A549 treated with AZD9567 at 1 μM for 4 hours (cell line): ENCODE data around the gene ACADS. TPM values are rescaled to one million over a fixed set of nuclear protein-coding genes. Genes with fewer than 3 reads are reported as not detected.

Experiments used
- total RNA-seq: library from RNA; stranded (reverse); fragments of 200-300 nt; extraction: Qiagen RNA extraction; gene quantifications from 5 replicates; pipeline ENCODE4 v1.2.3, GENCODE V29; 2022; ENCODE audit not compliant: insufficient read depth

The ACADS gene, protein sequence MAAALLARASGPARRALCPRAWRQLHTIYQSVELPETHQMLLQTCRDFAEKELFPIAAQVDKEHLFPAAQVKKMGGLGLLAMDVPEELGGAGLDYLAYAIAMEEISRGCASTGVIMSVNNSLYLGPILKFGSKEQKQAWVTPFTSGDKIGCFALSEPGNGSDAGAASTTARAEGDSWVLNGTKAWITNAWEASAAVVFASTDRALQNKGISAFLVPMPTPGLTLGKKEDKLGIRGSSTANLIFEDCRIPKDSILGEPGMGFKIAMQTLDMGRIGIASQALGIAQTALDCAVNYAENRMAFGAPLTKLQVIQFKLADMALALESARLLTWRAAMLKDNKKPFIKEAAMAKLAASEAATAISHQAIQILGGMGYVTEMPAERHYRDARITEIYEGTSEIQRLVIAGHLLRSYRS
- 8.4 to 12.4 TPM (median 11.6 TPM) in 5 replicates for total RNA-seq

DNA sequence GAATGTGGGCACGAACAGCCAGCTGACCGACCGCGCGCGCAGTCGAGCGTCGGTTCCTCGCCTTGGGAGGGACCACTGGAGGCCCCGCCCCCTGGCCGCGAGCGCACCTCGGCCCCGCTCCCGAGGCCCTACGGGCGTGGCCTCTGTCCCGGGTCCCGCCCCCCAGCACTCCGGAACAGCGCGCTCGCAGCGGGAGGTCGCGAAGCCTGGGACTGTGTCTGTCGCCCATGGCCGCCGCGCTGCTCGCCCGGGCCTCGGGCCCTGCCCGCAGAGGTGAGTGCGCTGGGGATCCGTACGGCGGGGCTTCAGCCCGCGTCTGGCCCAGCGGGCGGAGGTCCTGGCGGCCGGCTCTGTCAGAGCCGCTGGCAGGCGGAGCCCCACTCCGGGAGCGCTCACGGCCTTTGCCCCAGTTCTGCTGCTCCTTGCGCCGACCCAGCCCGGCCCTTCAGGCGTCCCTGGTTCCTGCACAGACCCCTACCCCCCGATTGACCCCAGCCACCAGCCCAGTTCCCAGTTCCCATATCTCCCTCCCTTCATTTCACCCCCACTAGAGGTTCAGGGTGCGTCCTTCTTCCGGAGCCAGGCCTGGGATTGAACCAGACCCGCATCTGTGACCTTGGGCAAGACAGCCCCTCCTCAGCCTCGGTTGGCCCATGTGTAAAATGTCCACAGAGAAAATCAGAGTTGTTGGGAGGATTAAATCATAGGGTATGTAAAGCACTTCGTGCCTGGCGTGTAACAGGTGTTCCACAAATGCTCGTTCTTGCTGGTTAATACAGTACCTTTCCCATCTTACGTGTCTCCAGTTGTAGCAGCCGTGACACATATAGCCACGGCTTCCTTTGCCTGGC is at the start of gene ACADS:
Gene ACADS, plus strand, starts transcription at position 168 of the 851 bp plus-strand sequence. Its CDS starts 60 bp downstream, at position 228.

DNA sequence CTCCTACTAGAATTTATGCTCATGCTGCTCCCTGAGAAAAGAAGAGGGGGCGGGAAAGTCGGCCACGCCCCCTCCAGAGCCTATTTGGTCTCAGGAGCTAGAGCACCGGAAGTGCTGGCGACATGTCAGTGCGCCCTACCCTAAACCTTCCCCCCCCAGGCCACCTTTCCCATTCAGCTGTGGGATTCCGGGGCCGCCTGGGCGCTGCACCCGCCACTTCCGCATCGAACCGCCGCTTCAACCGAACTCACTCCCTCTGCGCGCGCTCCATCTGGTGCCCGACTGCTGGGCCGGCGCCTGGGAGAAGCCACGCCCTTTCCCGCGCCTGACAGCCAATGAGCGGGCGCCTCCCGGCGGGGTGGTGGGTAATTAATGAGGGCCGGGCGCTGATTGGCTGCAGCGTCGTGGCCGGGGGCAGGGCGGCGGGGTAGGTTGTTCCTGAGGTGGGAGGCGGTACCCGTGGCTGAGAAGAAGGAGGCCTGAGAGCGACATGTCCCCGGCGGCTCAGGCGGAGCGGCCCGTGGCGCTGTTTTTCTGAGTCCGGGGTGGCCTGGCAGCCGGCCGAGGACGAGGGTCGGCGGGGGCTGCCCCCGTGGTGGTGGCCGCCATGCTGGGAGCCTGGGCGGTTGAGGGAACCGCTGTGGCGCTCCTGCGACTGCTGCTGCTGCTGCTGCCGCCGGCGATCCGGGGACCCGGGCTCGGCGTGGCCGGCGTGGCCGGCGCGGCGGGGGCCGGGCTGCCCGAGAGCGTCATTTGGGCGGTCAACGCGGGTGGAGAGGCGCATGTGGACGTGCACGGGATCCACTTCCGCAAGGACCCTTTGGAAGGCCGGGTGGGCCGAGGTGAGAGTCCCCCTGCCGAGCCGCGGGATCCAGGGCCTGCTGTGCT is 38.7 kb upstream of the ACADS start, which contains the start of gene MLEC:
Gene MLEC, plus strand, starts transcription at position 460 of the 888 bp plus-strand sequence. Its CDS starts 148 bp downstream, at position 608.

DNA sequence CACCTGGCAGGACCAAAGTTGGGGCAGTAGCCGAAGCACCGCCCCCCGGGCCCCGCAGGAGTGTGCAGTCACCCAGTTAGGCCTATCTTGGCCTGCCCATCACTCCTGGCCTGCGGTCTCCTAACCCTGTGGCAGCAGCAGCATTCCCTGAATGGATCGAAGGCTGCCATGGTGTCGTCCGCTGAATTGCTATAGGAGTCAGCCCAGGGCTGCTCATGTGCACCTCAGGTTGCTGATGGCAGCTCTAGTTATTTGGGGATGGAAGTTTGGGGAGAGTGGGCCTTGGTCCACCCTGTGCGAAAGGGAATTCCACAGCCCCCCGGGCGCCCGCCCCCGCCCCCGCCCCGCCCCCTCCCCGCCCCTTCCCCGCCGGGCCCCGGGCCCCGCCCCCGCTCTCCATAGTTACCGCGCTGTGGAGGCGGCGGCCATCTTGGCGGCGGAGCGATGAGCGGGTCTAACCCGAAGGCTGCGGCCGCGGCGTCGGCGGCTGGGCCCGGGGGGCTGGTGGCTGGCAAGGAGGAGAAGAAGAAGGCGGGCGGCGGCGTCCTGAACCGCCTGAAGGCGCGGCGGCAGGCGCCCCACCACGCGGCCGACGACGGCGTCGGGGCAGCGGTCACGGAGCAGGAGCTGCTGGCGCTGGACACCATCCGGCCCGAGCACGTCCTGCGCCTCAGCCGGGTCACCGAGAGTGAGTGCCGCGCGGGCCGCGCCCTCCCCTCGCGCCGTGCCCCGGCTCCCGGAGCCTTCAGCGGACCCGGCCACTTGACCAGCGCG is 15.4 kb upstream of the ACADS start, which contains the start of gene UNC119B:
Gene UNC119B, plus strand, starts transcription at position 428 of the 774 bp plus-strand sequence. Its CDS starts 17 bp downstream, at position 445.

Other genes with a start within 250 kb of the ACADS start
- gene DYNLL1, start 229.7 kb upstream of the ACADS start, total RNA-seq = 639 to 706 TPM (median 667 TPM) in 5 replicates
- 25.7 to 35.3 TPM (median 27.4 TPM) in 5 replicates for gene COQ5, start 196.7 kb upstream of the ACADS start, total RNA-seq
- 93.7 to 205 TPM (median 102 TPM) in 5 replicates for gene RNF10, start 191.5 kb upstream of the ACADS start, total RNA-seq
- gene POP5, start 144.4 kb upstream of the ACADS start, total RNA-seq = 54.6 to 62.8 TPM (median 56.8 TPM) in 5 replicates
- 0.11 to 0.35 TPM (median 0.28 TPM) in 4 of 5 replicates, not detected in the other for gene CABP1, start 85.2 kb upstream of the ACADS start, total RNA-seq
- gene MLEC, start 38.7 kb upstream of the ACADS start, total RNA-seq = 80.2 to 99.7 TPM (median 87.2 TPM) in 5 replicates
- gene UNC119B, start 15.4 kb upstream of the ACADS start, total RNA-seq = 27.4 to 31.5 TPM (median 29.3 TPM) in 5 replicates
- 49.4 to 59.3 TPM (median 51.7 TPM) in 5 replicates for gene SPPL3, start 178.5 kb downstream of the ACADS start, total RNA-seq